HepG2 (cell line): ENCODE data around the gene TPRG1. TPM values are rescaled to one million over a fixed set of nuclear protein-coding genes. Genes with fewer than 3 reads are reported as not detected.

Source experiments
- DPF2 ChIP-seq: sonication (generic); formaldehyde crosslinking; IDR thresholded peaks from 2 replicates; pipeline ENCODE4 v1.4.0; 2020; ENCODE audit warnings: mild to moderate bottlenecking, low read depth, missing genetic modification reagents, borderline replicate concordance
- GATAD2A ChIP-seq: IDR thresholded peaks from 2 replicates; pipeline ENCODE4 v1.6.1; 2016
- NFE2L1 ChIP-seq: sonication (generic); formaldehyde crosslinking; IDR thresholded peaks from 2 replicates; pipeline ENCODE4 v1.4.0; 2020; ENCODE audit warnings: missing genetic modification reagents, mild to moderate bottlenecking, borderline replicate concordance
- PHF8 ChIP-seq: sonication (generic); formaldehyde crosslinking; IDR thresholded peaks from 2 replicates; pipeline ENCODE4 v1.5.0; 2020; ENCODE audit warnings: missing genetic modification reagents
- polyA plus RNA-seq, 8 experiments: library from polyadenylated mRNA; depleted of rRNA in 3 of 8; stranded (reverse) in 7 of 8; unstranded in 1 of 8; fragments of >200 nt; fragmentation: Illumina TruSeq in 4 of 8; extraction: Trizol in 4 of 8; gene quantifications; 2 replicates each; pipeline versions ENCODE4 v1.2.1 to v1.2.3, GENCODE V29; 2011 to 2016; ENCODE audit warnings: low read depth in 4 of 8, missing spikeins in 1 of 8, mixed read lengths in 1 of 8; ENCODE audit not compliant: insufficient read depth in 1 of 8
- total RNA-seq, 5 experiments: library from RNA; depleted of rRNA; stranded (reverse); fragments of >200 nt; fragmentation: Illumina TruSeq; extraction: Trizol; gene quantifications; 2 replicates each; pipeline ENCODE4 v1.2.3, GENCODE V29; 2016; ENCODE audit warnings: low read depth in 1 of 5
- TF ChIP-seq, protein P1 (sequence below): sonication (generic); formaldehyde crosslinking; IDR thresholded peaks from 2 replicates; pipeline ENCODE4 v1.5.1; 2020; ENCODE audit warnings: missing genetic modification reagents, mild to moderate bottlenecking, borderline replicate concordance
- TF ChIP-seq, protein P2 (sequence below): sonication (generic); formaldehyde crosslinking; IDR thresholded peaks from 2 replicates; pipeline ENCODE4 v1.4.0; 2020; ENCODE audit warnings: mild to moderate bottlenecking, missing genetic modification reagents, borderline replicate concordance

TPRG1 gene
- total and polyA plus RNA-seq, 2 of the 13 experiments (the other 11 are each of a cell fraction or from before 2014, with no cell fraction given), result 0.17 TPM; not detected in 1

DNA sequence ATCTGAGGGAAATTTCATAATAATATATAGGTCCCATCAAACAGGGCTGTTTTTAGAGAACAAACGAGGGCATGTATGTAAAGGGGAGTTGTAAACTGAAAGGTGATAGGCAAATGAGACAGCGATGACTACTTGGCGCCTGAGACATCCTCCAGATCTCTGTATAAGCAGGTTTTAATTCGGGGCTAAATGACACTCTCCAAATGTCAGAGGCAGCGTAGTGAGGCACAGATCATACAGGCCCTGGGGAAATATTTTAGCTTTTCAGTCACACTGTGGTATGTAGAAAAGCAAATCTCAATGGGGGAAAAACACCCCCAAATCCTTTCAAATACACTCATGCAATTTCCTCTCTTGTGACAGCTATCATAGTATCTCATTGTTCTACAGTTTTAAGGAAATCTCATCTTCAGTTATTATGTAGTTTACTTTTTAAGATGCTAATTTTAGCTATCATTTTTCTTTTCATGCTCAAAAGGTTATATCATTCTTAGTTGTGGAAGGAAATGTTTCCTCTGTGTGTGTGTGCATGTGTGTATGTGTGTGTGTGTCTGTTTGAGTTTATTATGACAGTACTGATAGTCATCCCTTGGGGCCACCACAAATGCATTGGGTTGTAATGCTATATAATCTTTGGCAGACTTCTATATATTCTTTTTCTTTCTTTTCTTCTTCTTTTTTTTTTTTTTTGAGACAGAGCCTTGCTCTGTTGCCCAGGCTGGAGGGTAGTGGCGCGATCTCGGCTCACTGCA lies 1.1 kb downstream of the TPRG1 start (continued):
- TF ChIP-seq, protein P1, sequence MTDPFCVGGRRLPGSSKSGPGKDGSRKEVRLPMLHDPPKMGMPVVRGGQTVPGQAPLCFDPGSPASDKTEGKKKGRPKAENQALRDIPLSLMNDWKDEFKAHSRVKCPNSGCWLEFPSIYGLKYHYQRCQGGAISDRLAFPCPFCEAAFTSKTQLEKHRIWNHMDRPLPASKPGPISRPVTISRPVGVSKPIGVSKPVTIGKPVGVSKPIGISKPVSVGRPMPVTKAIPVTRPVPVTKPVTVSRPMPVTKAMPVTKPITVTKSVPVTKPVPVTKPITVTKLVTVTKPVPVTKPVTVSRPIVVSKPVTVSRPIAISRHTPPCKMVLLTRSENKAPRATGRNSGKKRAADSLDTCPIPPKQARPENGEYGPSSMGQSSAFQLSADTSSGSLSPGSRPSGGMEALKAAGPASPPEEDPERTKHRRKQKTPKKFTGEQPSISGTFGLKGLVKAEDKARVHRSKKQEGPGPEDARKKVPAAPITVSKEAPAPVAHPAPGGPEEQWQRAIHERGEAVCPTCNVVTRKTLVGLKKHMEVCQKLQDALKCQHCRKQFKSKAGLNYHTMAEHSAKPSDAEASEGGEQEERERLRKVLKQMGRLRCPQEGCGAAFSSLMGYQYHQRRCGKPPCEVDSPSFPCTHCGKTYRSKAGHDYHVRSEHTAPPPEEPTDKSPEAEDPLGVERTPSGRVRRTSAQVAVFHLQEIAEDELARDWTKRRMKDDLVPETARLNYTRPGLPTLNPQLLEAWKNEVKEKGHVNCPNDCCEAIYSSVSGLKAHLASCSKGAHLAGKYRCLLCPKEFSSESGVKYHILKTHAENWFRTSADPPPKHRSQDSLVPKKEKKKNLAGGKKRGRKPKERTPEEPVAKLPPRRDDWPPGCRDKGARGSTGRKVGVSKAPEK (CRISPR knock-in tag), result no peak
- TF ChIP-seq DPF2 (CRISPR knock-in tag), result no peak
- no peak for TF ChIP-seq NFE2L1
- TF ChIP-seq GATAD2A, result no peak
- TF ChIP-seq PHF8 (CRISPR knock-in tag), result no peak
- TF ChIP-seq, protein P2, sequence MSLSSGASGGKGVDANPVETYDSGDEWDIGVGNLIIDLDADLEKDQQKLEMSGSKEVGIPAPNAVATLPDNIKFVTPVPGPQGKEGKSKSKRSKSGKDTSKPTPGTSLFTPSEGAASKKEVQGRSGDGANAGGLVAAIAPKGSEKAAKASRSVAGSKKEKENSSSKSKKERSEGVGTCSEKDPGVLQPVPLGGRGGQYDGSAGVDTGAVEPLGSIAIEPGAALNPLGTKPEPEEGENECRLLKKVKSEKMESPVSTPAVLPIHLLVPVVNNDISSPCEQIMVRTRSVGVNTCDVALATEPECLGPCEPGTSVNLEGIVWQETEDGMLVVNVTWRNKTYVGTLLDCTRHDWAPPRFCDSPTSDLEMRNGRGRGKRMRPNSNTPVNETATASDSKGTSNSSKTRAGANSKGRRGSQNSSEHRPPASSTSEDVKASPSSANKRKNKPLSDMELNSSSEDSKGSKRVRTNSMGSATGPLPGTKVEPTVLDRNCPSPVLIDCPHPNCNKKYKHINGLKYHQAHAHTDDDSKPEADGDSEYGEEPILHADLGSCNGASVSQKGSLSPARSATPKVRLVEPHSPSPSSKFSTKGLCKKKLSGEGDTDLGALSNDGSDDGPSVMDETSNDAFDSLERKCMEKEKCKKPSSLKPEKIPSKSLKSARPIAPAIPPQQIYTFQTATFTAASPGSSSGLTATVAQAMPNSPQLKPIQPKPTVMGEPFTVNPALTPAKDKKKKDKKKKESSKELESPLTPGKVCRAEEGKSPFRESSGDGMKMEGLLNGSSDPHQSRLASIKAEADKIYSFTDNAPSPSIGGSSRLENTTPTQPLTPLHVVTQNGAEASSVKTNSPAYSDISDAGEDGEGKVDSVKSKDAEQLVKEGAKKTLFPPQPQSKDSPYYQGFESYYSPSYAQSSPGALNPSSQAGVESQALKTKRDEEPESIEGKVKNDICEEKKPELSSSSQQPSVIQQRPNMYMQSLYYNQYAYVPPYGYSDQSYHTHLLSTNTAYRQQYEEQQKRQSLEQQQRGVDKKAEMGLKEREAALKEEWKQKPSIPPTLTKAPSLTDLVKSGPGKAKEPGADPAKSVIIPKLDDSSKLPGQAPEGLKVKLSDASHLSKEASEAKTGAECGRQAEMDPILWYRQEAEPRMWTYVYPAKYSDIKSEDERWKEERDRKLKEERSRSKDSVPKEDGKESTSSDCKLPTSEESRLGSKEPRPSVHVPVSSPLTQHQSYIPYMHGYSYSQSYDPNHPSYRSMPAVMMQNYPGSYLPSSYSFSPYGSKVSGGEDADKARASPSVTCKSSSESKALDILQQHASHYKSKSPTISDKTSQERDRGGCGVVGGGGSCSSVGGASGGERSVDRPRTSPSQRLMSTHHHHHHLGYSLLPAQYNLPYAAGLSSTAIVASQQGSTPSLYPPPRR (CRISPR knock-in tag), result no peak
